GM18519 (cell line): Measurements from ENCODE around the gene GCN1.

Experiments used
- ATAC-seq: cut with Tn5 transposase; IDR thresholded peaks from one replicate; pipeline ENCODE4 v1.9.1; 2021; ENCODE audit warnings: mild to moderate bottlenecking, moderate library complexity; ENCODE audit not compliant: unreplicated experiment, low FRiP score

GCN1 gene

DNA sequence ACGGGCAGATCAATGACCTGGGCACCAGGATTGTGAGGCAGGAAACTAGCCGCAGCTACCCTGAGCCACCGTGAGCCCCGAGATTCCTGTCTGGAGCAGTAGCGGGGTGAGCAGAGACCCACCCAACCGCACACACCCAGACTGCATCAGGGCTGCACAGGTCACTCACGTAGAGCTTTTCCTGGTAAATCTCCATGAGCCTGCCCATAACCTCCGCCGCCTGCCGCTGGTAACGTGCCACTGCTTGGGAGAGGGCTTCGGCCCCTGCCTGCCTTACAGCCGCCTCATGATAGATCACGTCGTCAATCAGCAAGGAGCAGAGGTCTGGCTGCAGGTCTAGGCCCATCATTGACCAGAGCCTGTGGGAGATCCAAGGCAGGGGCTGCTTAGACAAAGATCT is 39.4 kb downstream of the GCN1 start:
- ATAC-seq, result no peak

DNA sequence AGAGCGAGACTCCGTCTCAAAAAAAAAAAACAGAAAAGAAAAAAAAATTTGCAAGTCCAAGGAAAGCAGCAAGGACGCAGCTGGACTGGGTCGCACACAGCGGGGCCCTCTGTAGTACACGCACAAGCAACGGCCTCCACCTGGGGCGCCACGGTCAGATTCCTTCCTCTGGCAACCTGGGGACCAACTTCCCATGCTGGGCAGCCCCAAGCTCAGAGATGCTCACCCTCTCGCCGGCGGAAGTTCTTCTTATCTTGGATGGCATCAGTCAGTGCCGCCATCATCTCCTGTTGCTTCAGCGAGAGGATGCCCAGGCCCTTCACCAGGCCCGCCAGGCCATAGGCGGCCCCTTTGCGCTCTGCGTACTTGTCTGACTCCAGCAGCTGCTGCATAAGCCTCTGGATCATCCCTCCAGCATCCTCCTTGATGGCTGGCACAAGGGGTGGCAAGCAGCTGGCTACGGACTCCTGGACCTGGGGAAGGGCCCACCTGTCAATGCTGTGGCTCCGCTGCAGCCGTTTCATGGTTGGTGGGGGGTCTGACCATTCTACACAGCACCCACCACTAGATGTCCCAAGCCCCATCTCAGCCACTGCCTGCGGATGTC is 43.5 kb downstream of the GCN1 start:
- no peak for ATAC-seq

DNA sequence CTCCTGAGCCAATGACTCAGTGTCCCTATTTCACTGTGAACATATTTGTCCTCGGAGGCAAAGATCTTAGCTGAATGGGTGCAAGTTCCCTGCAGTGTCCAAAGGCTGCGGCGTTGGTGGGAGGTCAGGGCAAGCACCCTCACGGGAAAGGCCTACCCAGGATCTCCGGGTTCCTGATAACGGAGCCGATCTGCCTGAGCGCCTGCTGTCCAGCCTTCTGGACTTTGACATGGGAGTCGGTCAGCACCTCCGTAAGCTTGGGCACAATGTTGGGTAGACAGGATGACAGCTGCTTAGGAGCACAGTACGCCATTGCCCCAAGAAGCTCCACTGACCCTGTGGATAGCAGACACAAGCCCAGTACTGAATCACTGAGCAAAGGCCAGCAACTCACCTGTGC is 46.5 kb downstream of the GCN1 start:
- no peak for ATAC-seq

DNA sequence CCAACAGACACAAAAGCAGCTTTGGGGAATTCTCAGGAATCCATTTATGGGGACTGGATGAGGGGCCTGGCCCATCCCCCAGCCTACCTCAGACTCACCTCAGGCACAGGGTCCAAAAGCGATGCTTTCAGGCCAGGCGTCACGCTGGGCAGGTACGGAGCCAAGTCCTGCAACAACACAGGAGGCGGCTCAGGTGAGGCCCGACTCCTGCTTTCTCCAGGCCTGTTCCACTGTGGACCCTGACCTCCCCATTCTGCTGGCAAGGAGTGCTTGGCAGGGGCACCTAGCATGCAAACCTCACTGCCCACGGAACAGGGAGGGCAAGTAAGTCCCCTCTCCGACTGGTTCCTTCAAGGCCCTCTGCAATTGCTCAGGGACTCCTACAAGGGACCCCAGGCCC is 49.4 kb downstream of the GCN1 start:
- no peak for ATAC-seq

DNA sequence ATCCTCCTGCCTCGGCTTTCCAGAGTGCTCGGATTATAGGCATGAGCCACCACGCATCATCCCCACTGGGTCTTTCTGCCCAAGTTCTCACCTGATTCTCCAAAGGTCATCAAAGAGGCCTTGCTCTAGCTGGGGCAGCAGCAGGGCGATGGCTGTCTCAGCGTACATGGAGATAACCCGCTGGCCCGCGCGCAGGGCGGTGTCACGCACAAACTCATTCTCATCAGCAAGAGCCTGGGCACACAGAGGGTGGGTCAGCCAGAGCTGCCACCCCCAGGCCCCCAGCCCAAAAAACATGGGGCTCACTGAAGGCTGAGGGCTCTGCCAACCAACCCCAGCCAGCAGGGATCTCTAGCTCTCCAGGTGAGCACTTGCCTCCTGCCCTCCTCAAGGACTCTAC is 50.3 kb downstream of the GCN1 start:
- ATAC-seq, result no peak

DNA sequence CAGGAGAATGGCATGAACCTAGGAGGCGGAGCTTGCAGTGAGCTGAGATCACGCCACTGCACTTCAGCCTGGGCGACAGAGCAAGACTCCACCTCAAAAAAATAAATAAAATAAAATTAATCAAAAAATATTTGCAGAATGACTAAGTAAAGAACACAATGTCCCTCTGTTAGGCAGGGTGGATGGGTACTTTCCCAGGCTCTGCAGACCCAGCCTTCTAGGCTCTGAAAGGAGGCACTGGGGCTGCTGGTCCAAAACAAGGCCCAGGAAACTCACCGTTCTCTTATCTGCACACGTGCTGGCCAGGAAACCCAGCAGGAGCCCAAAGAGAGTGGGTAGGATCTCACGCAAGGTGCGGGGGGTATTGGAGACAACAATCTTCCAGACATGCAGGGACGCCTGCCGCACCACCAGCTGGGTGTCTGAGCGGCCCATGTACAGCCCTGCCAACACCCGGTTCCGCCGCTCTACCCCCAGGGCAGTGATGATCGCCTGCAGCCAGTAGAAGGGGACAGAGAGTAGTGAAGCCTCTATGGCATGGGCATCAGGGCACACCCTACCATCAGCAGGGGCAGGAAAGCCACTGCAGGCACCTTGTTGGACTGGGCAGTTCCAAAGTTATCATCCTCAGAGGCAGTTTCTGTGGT is 52.2 kb downstream of the GCN1 start:
- ATAC-seq, result no peak

DNA sequence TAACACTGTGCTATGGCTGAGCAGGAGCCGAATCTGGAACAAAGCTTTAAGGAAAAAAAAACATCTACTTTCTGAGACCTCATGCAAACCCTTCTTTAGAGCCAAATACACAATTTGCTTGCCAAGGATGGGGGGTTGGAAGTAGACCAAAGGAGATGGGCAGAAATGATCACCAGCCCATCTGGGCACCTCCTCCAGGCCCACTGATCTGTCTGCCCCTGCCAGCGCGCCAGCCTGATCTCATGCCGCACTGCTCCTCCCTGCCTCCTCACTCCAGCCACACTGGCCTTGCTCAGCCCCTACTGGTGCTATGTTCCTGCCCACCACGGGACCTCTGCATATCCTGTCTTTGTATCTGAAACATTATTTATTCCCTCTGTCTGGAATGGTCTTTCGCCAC is 53.2 kb downstream of the GCN1 start:
- no peak for ATAC-seq

DNA sequence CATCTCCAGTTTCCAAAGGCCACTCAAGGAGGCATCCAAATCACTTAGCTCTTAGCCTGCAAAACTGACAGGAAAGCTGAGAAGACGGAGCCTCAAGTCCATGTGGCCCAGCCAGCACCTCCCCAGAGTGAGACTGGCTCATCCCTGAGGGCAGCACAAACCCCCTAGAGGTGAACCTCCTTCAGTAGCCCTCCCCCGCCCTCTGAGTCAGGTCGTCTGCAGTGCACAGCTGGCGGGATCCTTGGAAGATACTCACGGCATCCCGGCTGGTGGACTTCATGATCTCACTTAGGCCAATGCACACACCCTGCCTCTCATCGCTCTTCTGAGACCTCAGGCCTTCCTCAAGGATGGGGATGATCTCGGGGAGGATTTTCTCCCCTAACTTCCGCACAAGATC is 53.9 kb downstream of the GCN1 start:
- ATAC-seq, result no peak

DNA sequence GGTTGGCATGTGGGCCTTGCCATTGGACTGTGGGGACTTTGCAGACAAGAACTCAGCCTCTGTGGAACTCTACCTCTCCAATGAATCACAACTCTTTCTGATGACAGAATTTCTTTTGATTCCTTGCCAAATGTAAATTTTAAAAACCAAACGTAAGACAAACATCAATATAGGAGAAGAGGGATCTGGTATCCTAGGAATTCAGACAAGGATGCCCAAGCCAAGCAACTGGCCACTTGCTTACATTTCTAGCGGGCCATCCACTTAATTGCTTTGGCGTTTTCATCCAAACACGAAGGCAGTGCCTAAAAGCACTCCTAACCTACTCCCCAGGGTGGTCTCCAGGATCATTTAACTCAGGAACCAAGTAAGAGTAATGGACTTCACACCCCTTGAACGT is 54.6 kb downstream of the GCN1 start:
- ATAC-seq, result no peak

DNA sequence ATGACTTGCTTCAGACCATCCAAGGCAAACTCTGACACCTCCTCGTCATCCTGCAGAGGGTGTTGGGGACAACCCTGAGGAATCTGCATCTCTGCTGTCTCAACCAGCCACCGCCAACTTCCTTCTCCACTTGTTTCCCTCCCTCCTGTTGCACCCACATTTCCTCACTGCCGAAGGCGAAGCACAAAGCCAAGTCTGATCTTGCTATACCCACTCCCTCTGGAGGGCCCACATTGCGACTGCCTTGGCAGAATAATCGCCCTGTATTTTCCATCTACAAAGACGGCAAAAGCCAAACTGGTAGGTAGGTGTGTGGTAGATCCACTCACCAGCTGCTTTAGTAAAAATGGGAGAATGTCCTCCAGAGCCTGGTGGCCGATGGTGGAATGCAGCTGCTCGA is 56.1 kb downstream of the GCN1 start:
- no peak for ATAC-seq

DNA sequence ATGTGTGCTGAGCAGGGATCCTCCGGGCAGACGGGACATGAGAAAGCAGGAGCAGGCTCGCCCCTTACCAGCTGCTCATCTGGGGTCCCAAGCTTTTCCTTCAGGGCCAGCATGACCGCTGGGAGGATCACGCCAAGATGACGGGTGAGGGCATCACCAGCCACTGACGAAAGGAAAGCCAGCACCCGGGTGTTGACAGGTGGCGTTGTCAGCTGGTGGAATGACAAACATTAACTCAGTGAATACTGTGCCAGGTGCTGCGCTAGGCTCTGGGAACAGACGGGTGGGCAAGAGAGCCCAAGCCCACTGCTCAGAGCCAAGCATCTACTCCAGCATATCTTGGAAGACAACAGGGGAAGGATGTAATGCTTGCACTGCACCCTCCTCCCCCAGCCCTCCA is 56.7 kb downstream of the GCN1 start:
- ATAC-seq, result no peak

DNA sequence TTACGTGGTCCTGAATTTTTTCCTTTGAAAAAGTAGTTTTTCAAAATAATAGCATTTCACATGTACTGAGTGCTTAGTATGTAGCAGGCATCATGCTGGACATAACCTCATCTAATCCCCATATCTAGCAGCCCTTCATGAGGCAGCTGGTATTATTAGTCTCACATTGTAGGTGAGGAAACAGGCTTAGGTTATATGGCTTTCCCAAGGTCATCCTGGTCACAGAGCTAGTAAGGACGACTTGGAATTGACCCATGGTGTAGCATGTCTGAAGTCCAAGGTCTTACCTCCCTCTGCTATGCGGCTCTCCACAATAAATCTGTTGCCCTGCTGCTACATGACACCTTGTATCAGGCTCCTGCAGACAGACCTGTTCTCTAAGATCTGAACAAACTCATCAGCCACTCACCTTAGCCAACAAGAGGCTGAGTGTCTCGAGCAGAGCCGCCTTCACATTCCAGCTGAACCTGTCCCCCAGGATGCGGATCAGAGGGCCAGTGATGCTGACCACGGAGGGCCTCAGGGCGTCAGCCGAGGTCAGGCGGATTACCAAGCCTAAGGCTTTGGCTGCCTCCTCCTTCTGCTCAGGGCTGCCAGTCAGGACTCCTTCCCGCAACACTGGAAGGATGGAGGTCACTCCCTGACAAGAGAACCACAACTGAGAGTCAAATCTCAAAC is 58.3 kb downstream of the GCN1 start:
- no peak for ATAC-seq

DNA sequence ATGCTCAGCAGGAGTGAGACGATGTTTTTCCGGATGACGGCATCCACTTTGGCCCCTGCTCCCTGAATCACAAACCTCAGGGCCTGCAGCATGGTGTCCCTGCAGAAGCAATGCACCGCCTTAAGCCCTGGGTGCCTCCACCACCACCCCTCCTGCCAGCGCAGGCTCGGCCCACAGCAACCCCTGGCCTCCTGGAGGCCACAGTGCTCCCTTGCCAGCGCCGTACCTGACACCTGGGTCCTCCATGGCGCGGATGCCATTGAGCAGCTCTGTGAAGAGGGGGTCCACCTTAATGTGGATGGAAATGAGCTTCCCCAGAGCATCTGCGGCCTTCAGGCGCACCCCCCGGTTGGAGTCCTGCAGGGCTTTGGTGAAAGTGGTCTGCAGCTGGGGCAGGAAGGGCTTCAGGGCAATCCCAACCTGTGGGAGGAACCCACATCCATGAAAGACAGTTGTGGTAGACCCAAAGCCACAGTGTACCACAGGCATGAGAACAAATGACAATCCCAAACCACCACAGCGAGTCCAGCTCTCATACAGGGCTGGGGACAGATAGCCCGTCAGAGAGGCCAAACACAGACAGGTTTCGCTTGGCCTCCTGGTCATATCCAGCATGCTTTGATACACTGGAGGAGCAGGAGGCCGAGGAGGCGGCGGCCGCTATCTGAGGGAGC is 60.1 kb downstream of the GCN1 start:
- no peak for ATAC-seq

DNA sequence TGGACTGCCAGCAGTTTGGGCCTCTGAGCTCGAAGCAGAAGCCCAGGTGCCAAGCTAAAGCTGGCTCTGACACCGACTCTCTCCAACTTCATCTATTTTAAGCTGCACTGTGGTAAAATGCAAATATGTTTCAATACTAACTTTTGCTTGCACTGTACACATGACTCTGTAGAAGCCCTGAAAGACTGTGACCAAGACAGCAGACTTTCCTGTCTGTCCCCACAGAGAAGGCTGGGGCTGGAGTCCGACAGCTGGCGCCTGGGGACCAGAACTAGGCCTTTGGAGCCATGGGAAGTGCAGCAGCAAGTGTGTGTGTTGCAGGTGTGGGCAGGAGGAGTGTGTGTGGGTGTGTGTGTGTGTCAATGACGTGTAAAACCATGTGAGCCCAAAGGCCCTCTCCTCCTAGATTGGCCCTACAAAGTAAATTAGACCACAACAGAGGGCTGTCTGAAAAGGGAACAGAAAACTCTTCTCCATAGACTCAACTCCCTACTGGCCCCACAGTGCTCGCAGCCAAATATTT is 61.6 kb downstream of the GCN1 start:
- ATAC-seq, result peak; percentile 84

DNA sequence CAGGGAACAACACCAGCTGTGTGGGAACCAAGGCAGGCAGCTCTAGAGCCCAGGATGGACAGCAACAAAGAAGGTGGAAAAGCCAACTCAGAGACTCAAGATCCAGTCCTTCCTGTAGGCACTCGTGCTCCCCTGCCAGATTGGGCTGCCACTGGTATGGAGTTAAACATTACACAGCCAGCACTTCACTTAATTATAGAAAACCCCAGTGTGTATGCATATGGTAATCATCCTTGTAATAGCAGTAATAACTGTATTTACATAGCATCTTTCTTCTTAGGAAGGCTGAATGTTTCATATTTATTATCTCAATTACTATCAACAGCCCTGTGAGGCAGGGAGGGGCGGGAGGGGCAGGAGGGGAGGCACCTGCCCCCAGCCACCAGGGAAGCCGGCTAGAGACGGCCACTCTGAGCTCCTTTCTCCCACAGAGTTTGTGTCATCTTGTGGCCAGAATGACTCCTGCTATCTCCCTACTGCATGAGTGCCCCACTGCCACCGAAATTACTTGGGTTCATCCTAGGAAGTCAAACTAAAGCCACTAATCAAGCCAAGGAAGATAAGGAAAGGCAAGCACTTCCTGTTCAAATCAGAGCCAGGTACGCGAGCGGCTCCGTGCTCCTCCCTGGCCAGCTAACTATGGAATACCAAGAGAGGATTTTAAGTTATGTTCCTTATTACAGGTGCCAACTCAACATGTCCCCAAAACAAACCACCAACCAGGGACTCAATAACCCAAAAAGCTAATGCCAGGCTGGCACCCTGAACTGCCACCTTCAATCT is 62.3 kb downstream of the GCN1 start:
- no peak for ATAC-seq

DNA sequence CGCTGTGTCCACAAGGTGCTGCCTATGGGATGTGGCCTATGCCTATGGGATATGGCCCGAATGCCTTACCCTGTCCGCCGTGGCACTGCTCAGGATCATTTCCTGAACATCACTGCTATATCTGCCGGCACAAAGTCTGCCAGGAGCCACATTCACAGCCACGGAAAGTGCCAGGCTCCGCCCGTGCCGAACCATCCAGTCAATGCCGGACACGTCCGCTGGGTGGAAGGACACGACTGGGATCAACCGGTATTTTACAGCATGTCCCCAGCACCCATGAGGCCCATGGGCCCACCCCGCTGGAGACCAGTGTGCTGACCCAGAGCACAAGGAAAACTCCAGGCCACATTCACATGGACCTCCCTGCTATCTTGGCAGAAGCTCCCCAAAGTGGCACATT is 63.4 kb downstream of the GCN1 start:
- ATAC-seq, result no peak

DNA sequence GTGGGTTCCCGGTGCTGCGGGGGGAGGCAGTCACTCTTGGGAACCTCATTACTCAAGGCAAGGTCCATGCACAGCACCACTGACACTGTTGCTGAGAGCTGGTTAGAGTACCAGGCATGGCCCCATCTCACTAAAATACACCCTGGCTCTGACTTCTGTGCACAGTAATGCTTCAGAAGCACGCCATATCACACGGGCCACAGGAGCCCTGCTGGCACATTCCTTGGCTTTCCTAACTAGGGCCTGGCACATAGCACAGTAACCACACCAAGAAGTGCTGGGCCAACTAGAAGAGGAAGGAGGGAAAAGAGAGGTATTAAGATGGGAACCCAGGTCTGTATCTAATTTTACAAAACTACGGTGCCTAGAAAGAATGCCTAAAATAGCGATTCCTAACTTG is 64.5 kb downstream of the GCN1 start:
- no peak for ATAC-seq

DNA sequence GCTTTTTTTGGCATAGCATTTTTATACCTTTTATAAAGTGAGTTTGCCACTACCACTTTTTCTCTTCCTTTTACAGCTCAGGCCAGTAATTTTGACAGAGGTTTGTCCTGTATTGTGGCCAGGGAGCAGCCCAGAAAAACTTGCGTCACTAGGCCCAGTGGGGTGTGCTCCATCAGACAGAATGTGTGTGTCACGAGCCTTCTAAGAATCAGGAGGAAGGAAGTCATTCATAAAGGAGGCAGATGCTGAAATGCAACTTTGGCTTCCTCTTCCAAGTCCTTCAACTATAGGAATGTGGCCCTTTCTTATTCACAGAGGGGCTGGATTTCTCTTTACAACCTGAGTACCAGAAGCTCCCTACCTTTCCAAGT is 67.9 kb downstream of the GCN1 start:
- no peak for ATAC-seq

DNA sequence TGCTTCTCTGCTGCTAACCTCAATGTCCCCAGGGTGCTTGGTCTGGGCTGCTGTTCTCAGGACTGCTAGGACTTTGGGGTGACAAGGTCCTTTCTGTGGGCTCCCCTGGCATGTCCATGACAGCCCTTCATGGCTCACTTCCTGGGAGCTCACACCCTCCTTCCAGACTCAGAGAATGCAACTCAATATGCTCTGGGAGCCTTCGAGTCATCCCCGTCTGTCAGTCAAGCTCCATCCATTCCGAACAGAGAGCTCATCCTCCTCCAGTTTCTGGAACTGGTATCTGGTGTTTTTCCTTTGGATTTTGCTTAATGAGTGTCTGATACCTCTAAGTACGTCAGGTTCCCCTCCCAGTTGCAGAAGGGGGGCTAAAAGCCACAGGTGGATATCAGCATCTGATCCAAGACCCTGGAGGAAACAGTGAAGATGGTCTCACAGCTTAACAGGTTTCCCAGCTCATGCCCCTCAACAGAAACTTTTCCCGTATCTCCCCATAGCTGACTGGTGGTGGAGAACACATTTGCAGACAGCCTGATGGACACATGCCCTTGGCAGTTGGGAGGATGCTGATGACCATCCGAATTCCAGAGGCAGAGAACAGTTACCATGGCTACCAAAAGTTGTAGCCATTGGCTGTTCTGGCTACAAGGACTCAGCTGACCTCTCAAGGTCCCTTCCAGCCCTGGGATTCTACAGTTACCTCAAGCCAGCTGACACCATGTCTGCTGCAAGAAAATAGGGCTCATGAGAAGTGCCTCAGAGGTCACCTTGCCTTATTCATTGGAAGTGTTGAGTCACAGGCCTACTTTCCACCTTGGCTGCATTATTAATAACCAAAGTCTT is 68.5 kb downstream of the GCN1 start:
- no peak for ATAC-seq

DNA sequence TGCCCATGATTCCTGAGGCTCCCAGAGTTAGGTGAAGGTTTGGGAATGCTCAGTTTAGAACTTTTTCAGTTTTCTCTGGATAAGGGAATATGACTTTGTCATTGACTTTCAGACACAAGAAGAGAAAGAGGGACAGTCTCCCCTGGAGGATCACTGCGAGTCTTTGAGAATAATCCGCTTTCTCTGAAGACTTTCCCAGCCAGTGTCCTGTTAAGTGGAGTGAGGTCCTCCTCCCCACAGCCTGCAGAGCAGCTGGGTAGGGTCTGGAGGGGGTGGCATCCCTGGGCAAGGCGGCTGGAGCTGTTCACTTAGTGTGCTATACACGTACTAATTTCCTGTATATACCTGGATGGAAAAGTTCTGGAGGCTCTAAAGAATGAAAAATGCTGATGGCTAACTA is 69.5 kb downstream of the GCN1 start:
- ATAC-seq, result no peak
